H1 (cell line): ENCODE data around the gene MATN1. TPM values are rescaled to one million over a fixed set of nuclear protein-coding genes. Genes with fewer than 3 reads are reported as not detected.

Experiments
- CTCF ChIA-PET: fragments of 300-600 bp; sonication (Branson Sonifier 250); formaldehyde crosslinking; loops from one replicate; lab custom pipeline; 2021; ENCODE audit not compliant: partially characterized antibody; lab: Charles Lee
- POLR2A ChIA-PET: fragments of 300-600 bp; sonication (Branson Sonifier 250); formaldehyde crosslinking; loops from one replicate; lab custom pipeline; 2021; ENCODE audit warnings: inconsistent platforms; ENCODE audit not compliant: partially characterized antibody; lab: Charles Lee
- DNase-seq, 2 experiments: peaks; one replicate each; pipeline versions ENCODE4 v3.0.0 to v3.0.0-alpha.2; 2010 to 2022; ENCODE audit warnings: low spot score in 2 of 2, low read depth in 1 of 2, mixed read lengths in 1 of 2
- FAIRE-seq: peaks from 2 replicates; lab custom pipeline; 2011; peaks lifted over from hg19 to GRCh38; lab: Jason Lieb, UNC
- H2AFZ ChIP-seq: 2 replicates; pipeline ENCODE4 v1.8.1; 2012; ENCODE audit warnings: low read length, inconsistent platforms
- H2AK5ac ChIP-seq: 2 replicates; pipeline ENCODE4 v1.6.1; 2013; ENCODE audit warnings: low read depth, low read length
- H2BK120ac ChIP-seq: replicated peaks from 2 replicates; pipeline ENCODE3; 2013; ENCODE audit warnings: low read depth, low read length, inconsistent platforms
- H2BK12ac ChIP-seq: 2 replicates; pipeline ENCODE4 v1.6.1; 2013; ENCODE audit warnings: low read depth, low read length
- H2BK15ac ChIP-seq: 2 replicates; pipeline ENCODE4 v1.6.1; 2013; ENCODE audit warnings: low read length
- H2BK20ac ChIP-seq: 2 replicates; pipeline ENCODE4 v1.6.1; 2013; ENCODE audit warnings: low read length
- H2BK5ac ChIP-seq: 2 replicates; pipeline ENCODE4 v1.6.1; 2013; ENCODE audit warnings: low read depth, low read length
- H3K14ac ChIP-seq: 2 replicates; pipeline ENCODE4 v1.6.1; 2013; ENCODE audit warnings: inconsistent platforms; ENCODE audit not compliant: insufficient read length
- H3K18ac ChIP-seq: 2 replicates; pipeline ENCODE4 v1.6.1; 2013; ENCODE audit warnings: low read length; ENCODE audit errors: extremely low read depth
- H3K23ac ChIP-seq: 2 replicates; pipeline ENCODE4 v1.6.1; 2013; ENCODE audit warnings: inconsistent platforms; ENCODE audit not compliant: insufficient read length
- H3K23me2 ChIP-seq: 2 replicates; pipeline ENCODE4 v1.6.1; 2013; ENCODE audit warnings: low read depth, low read length
- H3K27ac ChIP-seq: 2 replicates; pipeline ENCODE4 v1.6.1; 2011; ENCODE audit warnings: low read depth, low read length, inconsistent platforms
- H3K27me3 ChIP-seq, 4 experiments: replicated peaks in 1 of 4; 1 replicate in 1 of 4; 2 replicates in 3 of 4; pipeline versions ENCODE4 v1.6.1 to v1.8.1; 2011 to 2013; ENCODE audit warnings: low read length in 3 of 4, mild to moderate bottlenecking in 3 of 4, inconsistent platforms in 2 of 4, mixed read lengths in 2 of 4, moderate library complexity in 1 of 4; ENCODE audit not compliant: control insufficient read depth in 3 of 4, insufficient read depth in 3 of 4; ENCODE audit errors: extremely low read depth in 1 of 4
- H3K36me3 ChIP-seq, 4 experiments: 2 replicates each; pipeline versions ENCODE4 v1.6.1 to v1.8.1; 2011 to 2013; ENCODE audit warnings: mild to moderate bottlenecking in 4 of 4, low read length in 3 of 4, moderate library complexity in 2 of 4, control low read depth in 1 of 4, inconsistent platforms in 1 of 4; ENCODE audit not compliant: insufficient read depth in 4 of 4, control insufficient read depth in 2 of 4
- H3K4ac ChIP-seq: replicated peaks from 2 replicates; pipeline ENCODE3; 2013; ENCODE audit warnings: low read length, low read depth, mixed read lengths, inconsistent platforms; ENCODE audit not compliant: insufficient read length
- H3K4me1 ChIP-seq, 4 experiments: replicated peaks in 1 of 4; 1 replicate in 1 of 4; 2 replicates in 3 of 4; pipeline versions ENCODE4 v1.6.1 to v1.8.1; 2011 to 2013; ENCODE audit warnings: low read length in 3 of 4, inconsistent platforms in 2 of 4, mixed read lengths in 1 of 4; ENCODE audit not compliant: insufficient read depth in 4 of 4, control insufficient read depth in 3 of 4
- H3K4me2 ChIP-seq, 2 experiments: 2 replicates each; pipeline versions ENCODE4 v1.6.1 to v1.8.1; 2011 to 2013; ENCODE audit warnings: low read depth in 2 of 2, low read length in 2 of 2, control low read depth in 1 of 2, inconsistent platforms in 1 of 2, mild to moderate bottlenecking in 1 of 2; ENCODE audit not compliant: insufficient read depth in 1 of 2
- H3K4me3 ChIP-seq, 4 experiments: fragments of 200-600, 300-600 bp in 1 of 4; sonication (generic), shearing (Covaris generic), sonication (Bioruptor Twin) in 1 of 4; 2 replicates each; pipeline versions ENCODE4 v1.5.1 to v1.8.1; 2011 to 2016; ENCODE audit warnings: low read length in 4 of 4, low read depth in 3 of 4, control low read depth in 2 of 4, inconsistent platforms in 2 of 4, mild to moderate bottlenecking in 2 of 4, mixed read lengths in 1 of 4, moderate library complexity in 1 of 4; ENCODE audit not compliant: insufficient read depth in 2 of 4; ENCODE audit errors: extremely low read depth in 1 of 4
- H3K56ac ChIP-seq: replicated peaks from 2 replicates; pipeline ENCODE3; 2013; ENCODE audit warnings: low read depth, mild to moderate bottlenecking, mixed read lengths, low read length, inconsistent platforms; ENCODE audit not compliant: insufficient read length
- H3K79me1 ChIP-seq: 2 replicates; pipeline ENCODE4 v1.6.1; 2013; ENCODE audit warnings: low read depth, low read length, control low read depth
- H3K79me2 ChIP-seq, 2 experiments: 2 replicates each; pipeline versions ENCODE4 v1.6.1 to v1.8.1; 2012 to 2013; ENCODE audit warnings: low read length in 2 of 2, mild to moderate bottlenecking in 2 of 2, inconsistent platforms in 1 of 2; ENCODE audit not compliant: insufficient read depth in 2 of 2, control insufficient read depth in 1 of 2
- H3K9ac ChIP-seq, 4 experiments: replicated peaks in 1 of 4; 1 replicate in 1 of 4; 2 replicates in 3 of 4; pipeline versions ENCODE4 v1.6.1 to v1.8.1; 2011 to 2013; ENCODE audit warnings: low read depth in 3 of 4, low read length in 3 of 4, control low read depth in 2 of 4, mild to moderate bottlenecking in 2 of 4, moderate library complexity in 2 of 4, inconsistent platforms in 1 of 4; ENCODE audit errors: extremely low read depth in 1 of 4
- H3K9me3 ChIP-seq, 2 experiments: 2 replicates each; pipeline versions ENCODE4 v1.6.1 to v1.8.1; 2012 to 2013; ENCODE audit warnings: mild to moderate bottlenecking in 2 of 2, moderate library complexity in 2 of 2, control low read depth in 1 of 2, inconsistent platforms in 1 of 2, low read depth in 1 of 2, low read length in 1 of 2, mixed read lengths in 1 of 2; ENCODE audit not compliant: insufficient read depth in 2 of 2
- H4K20me1 ChIP-seq, 2 experiments: replicated peaks in 1 of 2; 2 replicates each; pipeline versions ENCODE3 to v1.8.1; 2011 to 2013; ENCODE audit warnings: inconsistent platforms in 2 of 2, low read length in 2 of 2, mild to moderate bottlenecking in 1 of 2; ENCODE audit not compliant: insufficient read depth in 2 of 2, control insufficient read depth in 1 of 2
- H4K5ac ChIP-seq: 2 replicates; pipeline ENCODE4 v1.6.1; 2013; ENCODE audit warnings: low read length, low read depth, mixed read lengths, inconsistent platforms; ENCODE audit not compliant: insufficient read length
- H4K8ac ChIP-seq: 2 replicates; pipeline ENCODE4 v1.8.0; 2013; ENCODE audit warnings: mild to moderate bottlenecking, moderate library complexity, low read length, inconsistent platforms; ENCODE audit not compliant: insufficient read depth; ENCODE audit errors: extremely low read depth
- H4K91ac ChIP-seq: replicated peaks from 2 replicates; pipeline ENCODE3; 2013; ENCODE audit warnings: low read length, mixed read lengths, inconsistent platforms; ENCODE audit not compliant: insufficient read length
- CHD2 ChIP-seq: IDR thresholded peaks from 2 replicates; pipeline ENCODE4 v1.6.1; 2012; ENCODE audit warnings: low read length, improper control_type of control experiment
- E2F6 ChIP-seq: IDR thresholded peaks from 2 replicates; pipeline ENCODE4 v1.6.1; 2012; ENCODE audit warnings: inconsistent platforms
- KDM5A ChIP-seq: fragments of 200-600 bp; IDR thresholded peaks from 2 replicates; pipeline ENCODE4 v1.7.1; 2012; ENCODE audit warnings: mild to moderate bottlenecking, low read length, inconsistent platforms, mixed read lengths
- PHF8 ChIP-seq: fragments of 200-600 bp; sonication (generic); conservative IDR thresholded peaks from 2 replicates; pipeline ENCODE4 v1.7.1; 2012; ENCODE audit warnings: low read depth, mild to moderate bottlenecking, inconsistent platforms, low read length, moderate library complexity
- SAP30 ChIP-seq: fragments of 300-600 bp; sonication (generic); IDR thresholded peaks from 2 replicates; pipeline ENCODE4 v1.7.1; 2012; ENCODE audit warnings: low read length, moderate library complexity, mild to moderate bottlenecking, inconsistent platforms; ENCODE audit not compliant: insufficient read depth, insufficient replicate concordance
- WGBS, 2 experiments: shearing (Covaris generic) in 1 of 2; methylation state at CpG; one replicate each; pipeline versions ENCODE4 v1.1.6 to v1.1.7; 2013 to 2015; ENCODE audit warnings: low lambda C conversion rate in 2 of 2, mixed read lengths in 2 of 2, inconsistent platforms in 1 of 2, low coverage in 1 of 2, missing lambda C conversion rate in 1 of 2; ENCODE audit not compliant: insufficient replicate concordance in 2 of 2, insufficient coverage in 1 of 2, insufficient read length in 1 of 2; ENCODE audit errors: extremely low coverage in 1 of 2, missing lambda C conversion rate in 1 of 2; 5-methylcytosine and 5-hydroxymethylcytosine counted together
- polyA plus RNA-seq, 7 experiments: library from polyadenylated mRNA; depleted of rRNA in 3 of 7; stranded (reverse) in 5 of 7; unstranded in 2 of 7; fragments of >200 nt in 5 of 7; fragments of 200-250 nt in 2 of 7; gene quantifications; 1 replicate in 5 of 7; 2 replicates in 1 of 7; 4 replicates in 1 of 7; pipeline versions ENCODE4 v1.2.1 to v1.2.3, GENCODE V29; 2011 to 2013; ENCODE audit warnings: missing spikeins in 2 of 7, mixed read lengths in 2 of 7
- total RNA-seq: library from RNA; stranded (reverse); fragmentation: NEBNext Ultra II Directional; extraction: Animal tissue kit (Norgen Biotek cat#: 25700); gene quantifications from 2 replicates; pipeline ENCODE4 v1.2.1, GENCODE V29; 2021

MATN1 gene
- total and polyA plus RNA-seq, 2 of the 8 experiments (the other 6 are each of a cell fraction or from before 2014, with no cell fraction given): 0.12 to 0.28 TPM

- H3K27ac ChIP-seq: no peak overlapping the region
- H3K27me3 ChIP-seq: no peaks in the 10 kb centered on the region
- H2BK15ac ChIP-seq: no peak overlapping the region
- no peak for FAIRE-seq
- no peaks in the 10 kb centered on the region for H3K9me3 ChIP-seq
- no peaks in the 10 kb centered on the region for H3K36me3 ChIP-seq
- no peak overlapping the region for H2BK20ac ChIP-seq
- H3K4me2 ChIP-seq: no peak overlapping the region
- no peak overlapping the region for H3K18ac ChIP-seq
- no peak overlapping the region for H3K4ac ChIP-seq
- 83% methylated on average over 23 of the region's 23 CpGs; no CpG with 5 or more reads in 1 of the 2 experiments for WGBS, 2 experiments
- H4K91ac ChIP-seq: no peak overlapping the region
- H2BK120ac ChIP-seq: no peak overlapping the region
- H4K8ac ChIP-seq: peak overlapping the region; percentile 48
- ChIA-PET CTCF (interaction anchor here (0.9 to 55.1 kb wide), 7 partner anchors 11 to 189 kb away, joined by 3 to 1640 read pairs (median 4); partner anchors contain the start of gene LAPTM5), POLR2A (interaction anchor here (0.8 to 1.4 kb wide), 4 partner anchors 13 to 643 kb away, joined by 3 to 4 read pairs (median 3); no protein-coding TSS in a partner anchor)
- H2BK12ac ChIP-seq: no peak overlapping the region
- H4K20me1 ChIP-seq: no peaks in the 10 kb centered on the region
- H3K9ac ChIP-seq: no peak overlapping the region
- H2AFZ ChIP-seq: no peak overlapping the region
- DNase-seq: no peak
- peaks cover 0 to 7% (median 3%) of the 10 kb centered on the region in 4 experiments; a peak in 4 of 7 replicates for H3K4me1 ChIP-seq
- no peak overlapping the region for H3K4me3 ChIP-seq
- no peak overlapping the region for H3K14ac ChIP-seq
- H4K5ac ChIP-seq: no peak overlapping the region
- H3K79me2 ChIP-seq: no peaks in the 10 kb centered on the region
- peaks cover 4% of the 10 kb centered on the region; the same call in 1 of the 2 replicates for H3K23me2 ChIP-seq
- no peak overlapping the region for H3K56ac ChIP-seq
- no peak overlapping the region for H2BK5ac ChIP-seq
- no peaks in the 10 kb centered on the region for H3K79me1 ChIP-seq
- no peak overlapping the region for H2AK5ac ChIP-seq
- H3K23ac ChIP-seq: no peak overlapping the region
- no peak for TF ChIP-seq CHD2
- TF ChIP-seq E2F6: 0 out of 2 replicates have a peak, but pooled peaks have one; percentile 3
- no peak for TF ChIP-seq SAP30
- no peak for TF ChIP-seq PHF8
- TF ChIP-seq KDM5A: no peak
Observed at GRCh38 chr1:30730346-30731108, 7.1 kb upstream of the MATN1 start.
